IMR-90 (cell line): ENCODE results near the gene CEP83.

ENCODE experiments used
- ELK1 ChIP-seq: fragments of 150-350 bp; IDR thresholded peaks from 2 replicates; pipeline ENCODE4 v1.6.1; 2016; ENCODE audit warnings: low read depth, mild to moderate bottlenecking, low read length, moderate library complexity, borderline replicate concordance
- POLR2A ChIP-seq: IDR thresholded peaks from 2 replicates; pipeline ENCODE4 v1.6.1; 2012; ENCODE audit warnings: mild to moderate bottlenecking, low read depth, low read length
- RAD21 ChIP-seq: IDR thresholded peaks from 2 replicates; pipeline ENCODE4 v1.6.1; 2012; ENCODE audit warnings: low read length, improper control_type of control experiment
- RFX5 ChIP-seq: IDR thresholded peaks from 2 replicates; pipeline ENCODE4 v1.8.0; 2012; ENCODE audit warnings: low read depth, mild to moderate bottlenecking, low read length, moderate library complexity
- TF ChIP-seq, protein P1 (sequence below): conservative IDR thresholded peaks from 2 replicates; pipeline ENCODE4 v1.5.1; 2012; ENCODE audit warnings: mild to moderate bottlenecking, low read depth, low read length, improper control_type of control experiment

- TF ChIP-seq, protein P1, sequence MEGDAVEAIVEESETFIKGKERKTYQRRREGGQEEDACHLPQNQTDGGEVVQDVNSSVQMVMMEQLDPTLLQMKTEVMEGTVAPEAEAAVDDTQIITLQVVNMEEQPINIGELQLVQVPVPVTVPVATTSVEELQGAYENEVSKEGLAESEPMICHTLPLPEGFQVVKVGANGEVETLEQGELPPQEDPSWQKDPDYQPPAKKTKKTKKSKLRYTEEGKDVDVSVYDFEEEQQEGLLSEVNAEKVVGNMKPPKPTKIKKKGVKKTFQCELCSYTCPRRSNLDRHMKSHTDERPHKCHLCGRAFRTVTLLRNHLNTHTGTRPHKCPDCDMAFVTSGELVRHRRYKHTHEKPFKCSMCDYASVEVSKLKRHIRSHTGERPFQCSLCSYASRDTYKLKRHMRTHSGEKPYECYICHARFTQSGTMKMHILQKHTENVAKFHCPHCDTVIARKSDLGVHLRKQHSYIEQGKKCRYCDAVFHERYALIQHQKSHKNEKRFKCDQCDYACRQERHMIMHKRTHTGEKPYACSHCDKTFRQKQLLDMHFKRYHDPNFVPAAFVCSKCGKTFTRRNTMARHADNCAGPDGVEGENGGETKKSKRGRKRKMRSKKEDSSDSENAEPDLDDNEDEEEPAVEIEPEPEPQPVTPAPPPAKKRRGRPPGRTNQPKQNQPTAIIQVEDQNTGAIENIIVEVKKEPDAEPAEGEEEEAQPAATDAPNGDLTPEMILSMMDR, result no peak
- TF ChIP-seq POLR2A (no peak), RAD21 (no peak), ELK1 (no peak), RFX5 (no peak)
Measured at GRCh38 chr12:94336211-94336925, 123.3 kb downstream of the CEP83 start.
